Measurements from ENCODE around the gene LAMC2.

DNA sequence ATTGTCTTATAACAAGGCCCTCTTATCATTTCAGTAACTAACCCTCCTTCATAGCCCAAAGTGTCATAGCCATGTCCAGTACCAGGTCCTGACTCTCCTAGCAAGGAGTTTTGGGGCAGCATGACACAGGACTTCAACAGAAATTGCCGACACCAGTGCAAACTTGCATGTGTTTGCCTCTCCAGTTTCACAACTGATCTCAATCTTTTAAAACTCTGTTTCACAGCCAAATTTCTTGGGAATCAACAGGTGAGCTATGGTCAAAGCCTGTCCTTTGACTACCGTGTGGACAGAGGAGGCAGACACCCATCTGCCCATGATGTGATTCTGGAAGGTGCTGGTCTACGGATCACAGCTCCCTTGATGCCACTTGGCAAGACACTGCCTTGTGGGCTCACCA lies 36.8 kb downstream of the LAMC2 start:
- TF ChIP-seq, protein P1, sequence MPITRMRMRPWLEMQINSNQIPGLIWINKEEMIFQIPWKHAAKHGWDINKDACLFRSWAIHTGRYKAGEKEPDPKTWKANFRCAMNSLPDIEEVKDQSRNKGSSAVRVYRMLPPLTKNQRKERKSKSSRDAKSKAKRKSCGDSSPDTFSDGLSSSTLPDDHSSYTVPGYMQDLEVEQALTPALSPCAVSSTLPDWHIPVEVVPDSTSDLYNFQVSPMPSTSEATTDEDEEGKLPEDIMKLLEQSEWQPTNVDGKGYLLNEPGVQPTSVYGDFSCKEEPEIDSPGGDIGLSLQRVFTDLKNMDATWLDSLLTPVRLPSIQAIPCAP (CRISPR knock-in tag; IDR thresholded peaks at IDR 0.05; ENCODE audit: borderline replicate concordance), result no peak
- TF ChIP-seq, protein P2, sequence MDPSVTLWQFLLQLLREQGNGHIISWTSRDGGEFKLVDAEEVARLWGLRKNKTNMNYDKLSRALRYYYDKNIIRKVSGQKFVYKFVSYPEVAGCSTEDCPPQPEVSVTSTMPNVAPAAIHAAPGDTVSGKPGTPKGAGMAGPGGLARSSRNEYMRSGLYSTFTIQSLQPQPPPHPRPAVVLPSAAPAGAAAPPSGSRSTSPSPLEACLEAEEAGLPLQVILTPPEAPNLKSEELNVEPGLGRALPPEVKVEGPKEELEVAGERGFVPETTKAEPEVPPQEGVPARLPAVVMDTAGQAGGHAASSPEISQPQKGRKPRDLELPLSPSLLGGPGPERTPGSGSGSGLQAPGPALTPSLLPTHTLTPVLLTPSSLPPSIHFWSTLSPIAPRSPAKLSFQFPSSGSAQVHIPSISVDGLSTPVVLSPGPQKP (CRISPR knock-in tag; IDR thresholded peaks at IDR 0.05), result no peak
- TF ChIP-seq POLR2A (conservative IDR thresholded peaks at IDR 0.05) (no peak), PCBP1 (IDR thresholded peaks at IDR 0.05; ENCODE audit: low read depth, low read length, poor library complexity, severe bottlenecking) (no peak), PHB2 (IDR thresholded peaks at IDR 0.05; ENCODE audit: low read depth) (no peak), CREM (IDR thresholded peaks at IDR 0.05; ENCODE audit: low read depth) (no peak), MCM7 (IDR thresholded peaks at IDR 0.05) (no peak), KDM5B (IDR thresholded peaks at IDR 0.05; ENCODE audit: insufficient replicate concordance, low read depth, low read length) (no peak), TCF7L2 (IDR thresholded peaks at IDR 0.05; ENCODE audit: low read depth, low read length) (no peak)
- TF ChIP-seq, protein P3, sequence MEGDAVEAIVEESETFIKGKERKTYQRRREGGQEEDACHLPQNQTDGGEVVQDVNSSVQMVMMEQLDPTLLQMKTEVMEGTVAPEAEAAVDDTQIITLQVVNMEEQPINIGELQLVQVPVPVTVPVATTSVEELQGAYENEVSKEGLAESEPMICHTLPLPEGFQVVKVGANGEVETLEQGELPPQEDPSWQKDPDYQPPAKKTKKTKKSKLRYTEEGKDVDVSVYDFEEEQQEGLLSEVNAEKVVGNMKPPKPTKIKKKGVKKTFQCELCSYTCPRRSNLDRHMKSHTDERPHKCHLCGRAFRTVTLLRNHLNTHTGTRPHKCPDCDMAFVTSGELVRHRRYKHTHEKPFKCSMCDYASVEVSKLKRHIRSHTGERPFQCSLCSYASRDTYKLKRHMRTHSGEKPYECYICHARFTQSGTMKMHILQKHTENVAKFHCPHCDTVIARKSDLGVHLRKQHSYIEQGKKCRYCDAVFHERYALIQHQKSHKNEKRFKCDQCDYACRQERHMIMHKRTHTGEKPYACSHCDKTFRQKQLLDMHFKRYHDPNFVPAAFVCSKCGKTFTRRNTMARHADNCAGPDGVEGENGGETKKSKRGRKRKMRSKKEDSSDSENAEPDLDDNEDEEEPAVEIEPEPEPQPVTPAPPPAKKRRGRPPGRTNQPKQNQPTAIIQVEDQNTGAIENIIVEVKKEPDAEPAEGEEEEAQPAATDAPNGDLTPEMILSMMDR (IDR thresholded peaks at IDR 0.05 in 2 of 3, conservative IDR thresholded peaks at IDR 0.05 in 1 of 3; ENCODE audit: insufficient read depth in 2 of 3, low read depth in 1 of 3, low read length in 3 of 3), result no peak
- TF ChIP-seq, protein P4, sequence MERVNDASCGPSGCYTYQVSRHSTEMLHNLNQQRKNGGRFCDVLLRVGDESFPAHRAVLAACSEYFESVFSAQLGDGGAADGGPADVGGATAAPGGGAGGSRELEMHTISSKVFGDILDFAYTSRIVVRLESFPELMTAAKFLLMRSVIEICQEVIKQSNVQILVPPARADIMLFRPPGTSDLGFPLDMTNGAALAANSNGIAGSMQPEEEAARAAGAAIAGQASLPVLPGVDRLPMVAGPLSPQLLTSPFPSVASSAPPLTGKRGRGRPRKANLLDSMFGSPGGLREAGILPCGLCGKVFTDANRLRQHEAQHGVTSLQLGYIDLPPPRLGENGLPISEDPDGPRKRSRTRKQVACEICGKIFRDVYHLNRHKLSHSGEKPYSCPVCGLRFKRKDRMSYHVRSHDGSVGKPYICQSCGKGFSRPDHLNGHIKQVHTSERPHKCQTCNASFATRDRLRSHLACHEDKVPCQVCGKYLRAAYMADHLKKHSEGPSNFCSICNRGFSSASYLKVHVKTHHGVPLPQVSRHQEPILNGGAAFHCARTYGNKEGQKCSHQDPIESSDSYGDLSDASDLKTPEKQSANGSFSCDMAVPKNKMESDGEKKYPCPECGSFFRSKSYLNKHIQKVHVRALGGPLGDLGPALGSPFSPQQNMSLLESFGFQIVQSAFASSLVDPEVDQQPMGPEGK (CRISPR knock-in tag; IDR thresholded peaks at IDR 0.05; ENCODE audit: borderline replicate concordance), result no peak
- TF ChIP-seq, protein P5, sequence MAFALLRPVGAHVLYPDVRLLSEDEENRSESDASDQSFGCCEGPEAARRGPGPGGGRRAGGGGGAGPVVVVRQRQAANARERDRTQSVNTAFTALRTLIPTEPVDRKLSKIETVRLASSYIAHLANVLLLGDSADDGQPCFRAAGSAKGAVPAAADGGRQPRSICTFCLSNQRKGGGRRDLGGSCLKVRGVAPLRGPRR (CRISPR knock-in tag; IDR thresholded peaks at IDR 0.05), result no peak
- TF ChIP-seq, protein P6, sequence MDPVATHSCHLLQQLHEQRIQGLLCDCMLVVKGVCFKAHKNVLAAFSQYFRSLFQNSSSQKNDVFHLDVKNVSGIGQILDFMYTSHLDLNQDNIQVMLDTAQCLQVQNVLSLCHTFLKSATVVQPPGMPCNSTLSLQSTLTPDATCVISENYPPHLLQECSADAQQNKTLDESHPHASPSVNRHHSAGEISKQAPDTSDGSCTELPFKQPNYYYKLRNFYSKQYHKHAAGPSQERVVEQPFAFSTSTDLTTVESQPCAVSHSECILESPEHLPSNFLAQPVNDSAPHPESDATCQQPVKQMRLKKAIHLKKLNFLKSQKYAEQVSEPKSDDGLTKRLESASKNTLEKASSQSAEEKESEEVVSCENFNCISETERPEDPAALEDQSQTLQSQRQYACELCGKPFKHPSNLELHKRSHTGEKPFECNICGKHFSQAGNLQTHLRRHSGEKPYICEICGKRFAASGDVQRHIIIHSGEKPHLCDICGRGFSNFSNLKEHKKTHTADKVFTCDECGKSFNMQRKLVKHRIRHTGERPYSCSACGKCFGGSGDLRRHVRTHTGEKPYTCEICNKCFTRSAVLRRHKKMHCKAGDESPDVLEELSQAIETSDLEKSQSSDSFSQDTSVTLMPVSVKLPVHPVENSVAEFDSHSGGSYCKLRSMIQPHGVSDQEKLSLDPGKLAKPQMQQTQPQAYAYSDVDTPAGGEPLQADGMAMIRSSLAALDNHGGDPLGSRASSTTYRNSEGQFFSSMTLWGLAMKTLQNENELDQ (CRISPR knock-in tag; IDR thresholded peaks at IDR 0.05; ENCODE audit: borderline replicate concordance), result no peak
